Amniotic epithelial cell (primary cell): Measurements from ENCODE around the gene USP22.

Source experiments
- DNase-seq: peaks from one replicate; pipeline ENCODE4 v3.0.0-alpha.2; 2010; ENCODE audit warnings: low read depth

USP22 gene

GRCh38 chr17:21001111-21001812, 41.5 kb downstream of the USP22 start:
- DNase-seq, result no peak

GRCh38 chr17:20999841-21000532, 42.8 kb downstream of the USP22 start:
- DNase-seq, result no peak

- peak; percentile 20 for DNase-seq
These were observed 43.7 kb downstream of the USP22 start for GRCh38 chr17:20999044-20999573.

- DNase-seq, result no peak
These were observed 44.2 kb downstream of the USP22 start for GRCh38 chr17:20998571-20999043.

GRCh38 chr17:20997711-20998570, 44.9 kb downstream of the USP22 start:
- DNase-seq, result no peak

GRCh38 chr17:20996724-20997615, 45.8 kb downstream of the USP22 start:
- no peak for DNase-seq

- no peak for DNase-seq
These were observed 46.7 kb downstream of the USP22 start for GRCh38 chr17:20995873-20996723.

GRCh38 chr17:20995164-20995872, 47.5 kb downstream of the USP22 start:
- DNase-seq, result no peak

GRCh38 chr17:20994779-20995149, 48.0 kb downstream of the USP22 start:
- no peak for DNase-seq

- DNase-seq, result no peak
These were observed 48.7 kb downstream of the USP22 start for GRCh38 chr17:20993863-20994778.

- DNase-seq, result peak; percentile 67
These were observed 49.6 kb downstream of the USP22 start for GRCh38 chr17:20992987-20993862.

- no peak for DNase-seq
These were observed 50.4 kb downstream of the USP22 start for GRCh38 chr17:20992416-20992815.

- no peak for DNase-seq
These were observed 51.4 kb downstream of the USP22 start for GRCh38 chr17:20991276-20992037.

- no peak for DNase-seq
These were observed 52.6 kb downstream of the USP22 start for GRCh38 chr17:20989991-20990855.

- no peak for DNase-seq
These were observed 53.3 kb downstream of the USP22 start for GRCh38 chr17:20989481-20989880.

- no peak for DNase-seq
These were observed 53.9 kb downstream of the USP22 start for GRCh38 chr17:20988896-20989295.
